ENCODE data around the gene PAK1. TPM values are rescaled to one million over a fixed set of nuclear protein-coding genes. Genes with fewer than 3 reads are reported as not detected.
"Not testable (repeated sequence)": the region's sequence is repeated elsewhere in the genome, so short reads cannot be mapped to it uniquely, and the experiment has no call there.

The PAK1 gene
- total and polyA plus RNA-seq, 2 donors (not counting 1 experiment from before 2014, with no cell fraction given) = 34.6 to 37.7 TPM

DNA sequence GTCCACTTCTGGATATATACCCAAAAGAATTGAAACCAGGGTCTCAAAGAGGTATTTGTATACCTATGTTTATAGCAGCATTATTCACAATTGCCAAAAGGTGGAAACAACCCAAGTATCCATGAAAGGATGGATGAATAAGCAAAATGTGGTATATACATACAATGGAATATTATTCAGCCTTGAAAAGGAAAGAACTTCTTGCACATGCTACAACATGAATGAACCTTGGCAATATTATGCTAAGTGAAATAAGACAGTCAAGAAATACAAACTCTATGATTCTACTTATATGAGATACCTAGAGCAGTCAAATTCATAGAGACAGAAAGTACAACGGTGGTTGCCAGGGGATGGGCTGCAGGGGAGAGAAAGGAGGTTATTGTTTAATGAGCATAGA, 21.6 kb upstream of the PAK1 start:
- TF ChIP-seq, protein P1, sequence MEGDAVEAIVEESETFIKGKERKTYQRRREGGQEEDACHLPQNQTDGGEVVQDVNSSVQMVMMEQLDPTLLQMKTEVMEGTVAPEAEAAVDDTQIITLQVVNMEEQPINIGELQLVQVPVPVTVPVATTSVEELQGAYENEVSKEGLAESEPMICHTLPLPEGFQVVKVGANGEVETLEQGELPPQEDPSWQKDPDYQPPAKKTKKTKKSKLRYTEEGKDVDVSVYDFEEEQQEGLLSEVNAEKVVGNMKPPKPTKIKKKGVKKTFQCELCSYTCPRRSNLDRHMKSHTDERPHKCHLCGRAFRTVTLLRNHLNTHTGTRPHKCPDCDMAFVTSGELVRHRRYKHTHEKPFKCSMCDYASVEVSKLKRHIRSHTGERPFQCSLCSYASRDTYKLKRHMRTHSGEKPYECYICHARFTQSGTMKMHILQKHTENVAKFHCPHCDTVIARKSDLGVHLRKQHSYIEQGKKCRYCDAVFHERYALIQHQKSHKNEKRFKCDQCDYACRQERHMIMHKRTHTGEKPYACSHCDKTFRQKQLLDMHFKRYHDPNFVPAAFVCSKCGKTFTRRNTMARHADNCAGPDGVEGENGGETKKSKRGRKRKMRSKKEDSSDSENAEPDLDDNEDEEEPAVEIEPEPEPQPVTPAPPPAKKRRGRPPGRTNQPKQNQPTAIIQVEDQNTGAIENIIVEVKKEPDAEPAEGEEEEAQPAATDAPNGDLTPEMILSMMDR (conservative IDR thresholded peaks at IDR 0.05 in 1 of 2, IDR thresholded peaks at IDR 0.05 in 1 of 2; ENCODE audit: low read depth in 1 of 2, low read length in 2 of 2) = no peak
- no peak for TF ChIP-seq EZH2 (IDR thresholded peaks at IDR 0.05; ENCODE audit: low read length, missing control alignments)
- Histone ChIP-seq H3K9ac (ENCODE audit: insufficient read depth, low read length) (no peak overlapping the region), H3K4me1 (ENCODE audit: control insufficient read depth, extremely low read depth, insufficient read depth, low read length) (no peaks in the 10 kb centered on the region), H3K4me2 (ENCODE audit: extremely low read depth, insufficient read depth, low read length) (no peak overlapping the region), H3K36me3 (ENCODE audit: control insufficient read depth, insufficient read depth, low read length) (no peaks in the 10 kb centered on the region), H3K4me3 (replicated peaks in 1 of 4; ENCODE audit: control extremely low read depth in 1 of 4, insufficient read depth in 1 of 4, low read depth in 3 of 4, low read length in 4 of 4) (no peak overlapping the region), H2AFZ (ENCODE audit: low read length) (no peak overlapping the region), H4K20me1 (ENCODE audit: control insufficient read depth, extremely low read depth, insufficient read depth, low read length) (no peaks in the 10 kb centered on the region), H3K79me2 (ENCODE audit: control insufficient read depth, insufficient read depth, low read length) (no peaks in the 10 kb centered on the region), H3K27me3 (ENCODE audit: control insufficient read depth, insufficient read depth, low read length) (no peaks in the 10 kb centered on the region), H3K27ac (ENCODE audit: insufficient read depth, low read length) (no peak overlapping the region), H3K9me3 (ENCODE audit: control insufficient read depth, insufficient read depth, low read depth, low read length) (no peaks in the 10 kb centered on the region)
- no peak for DNase-seq (ENCODE audit: low read depth in 2 of 2)

- H3K4me2 ChIP-seq (ENCODE audit: extremely low read depth, insufficient read depth, low read length); H2AFZ ChIP-seq (ENCODE audit: low read length); H3K79me2 ChIP-seq (ENCODE audit: control insufficient read depth, insufficient read depth, low read length); H4K20me1 ChIP-seq (ENCODE audit: control insufficient read depth, extremely low read depth, insufficient read depth, low read length); H3K4me3 ChIP-seq (replicated peaks in 1 of 4; ENCODE audit: control extremely low read depth in 1 of 4, insufficient read depth in 1 of 4, low read depth in 3 of 4, low read length in 4 of 4); H3K9ac ChIP-seq (ENCODE audit: insufficient read depth, low read length); H3K4me1 ChIP-seq (ENCODE audit: control insufficient read depth, extremely low read depth, insufficient read depth, low read length); H3K9me3 ChIP-seq (ENCODE audit: control insufficient read depth, insufficient read depth, low read depth, low read length); DNase-seq (ENCODE audit: low read depth in 2 of 2); H3K36me3 ChIP-seq (ENCODE audit: control insufficient read depth, insufficient read depth, low read length); H3K27me3 ChIP-seq (ENCODE audit: control insufficient read depth, insufficient read depth, low read length); H3K27ac ChIP-seq (ENCODE audit: insufficient read depth, low read length): not testable (repeated sequence)
These were observed 16.1 kb upstream of the PAK1 start for GRCh38 chr11:77490035-77490434.

DNA sequence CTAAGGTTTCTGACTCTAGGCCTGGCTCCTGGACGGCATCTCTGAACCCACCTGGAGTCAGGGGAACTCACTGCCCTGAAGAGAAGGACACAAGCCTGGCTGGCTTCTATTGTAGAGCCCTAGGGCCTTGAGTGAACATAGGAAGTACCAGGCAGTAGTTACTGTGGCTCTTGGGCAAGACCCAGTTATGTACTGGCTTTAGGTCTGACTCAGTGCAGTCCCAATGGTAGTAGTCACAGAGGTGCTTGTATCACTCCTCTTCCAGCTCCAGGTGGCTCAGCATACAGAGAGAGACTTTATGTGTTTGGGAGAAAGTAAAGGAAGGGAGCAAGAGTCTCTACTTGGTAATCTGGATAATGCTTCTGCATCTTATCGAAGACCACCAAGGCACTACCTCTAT, 13.9 kb upstream of the PAK1 start:
- Histone ChIP-seq H3K27me3 (ENCODE audit: control insufficient read depth, insufficient read depth, low read length) (peaks cover 3% of the 10 kb centered on the region), H3K4me3 (replicated peaks in 1 of 4; ENCODE audit: control extremely low read depth in 1 of 4, insufficient read depth in 1 of 4, low read depth in 3 of 4, low read length in 4 of 4) (no peak overlapping the region), H4K20me1 (ENCODE audit: control insufficient read depth, extremely low read depth, insufficient read depth, low read length) (no peaks in the 10 kb centered on the region), H3K36me3 (ENCODE audit: control insufficient read depth, insufficient read depth, low read length) (no peaks in the 10 kb centered on the region), H2AFZ (ENCODE audit: low read length) (no peak overlapping the region), H3K9me3 (ENCODE audit: control insufficient read depth, insufficient read depth, low read depth, low read length) (no peaks in the 10 kb centered on the region), H3K79me2 (ENCODE audit: control insufficient read depth, insufficient read depth, low read length) (no peaks in the 10 kb centered on the region), H3K9ac (ENCODE audit: insufficient read depth, low read length) (no peak overlapping the region), H3K4me2 (ENCODE audit: extremely low read depth, insufficient read depth, low read length) (no peak overlapping the region), H3K4me1 (ENCODE audit: control insufficient read depth, extremely low read depth, insufficient read depth, low read length) (no peaks in the 10 kb centered on the region), H3K27ac (ENCODE audit: insufficient read depth, low read length) (no peak overlapping the region)
- TF ChIP-seq, protein P1 (conservative IDR thresholded peaks at IDR 0.05 in 1 of 2, IDR thresholded peaks at IDR 0.05 in 1 of 2; ENCODE audit: low read depth in 1 of 2, low read length in 2 of 2) = no peak
- TF ChIP-seq EZH2 (IDR thresholded peaks at IDR 0.05; ENCODE audit: low read length, missing control alignments) = no peak
- DNase-seq (ENCODE audit: low read depth in 2 of 2) = no peak
